IMR-90 (cell line): ENCODE data around the gene LRP1B. TPM values are rescaled to one million over a fixed set of nuclear protein-coding genes. Genes with fewer than 3 reads are reported as not detected.

Experiments
- ATAC-seq: fragments of 200-7000 bp; cut with Tn5 transposase; 2 replicates; pipeline ENCODE4 v1.9.1; 2020; ENCODE audit warnings: low read depth, mild to moderate bottlenecking, moderate library complexity
- BruUV-seq: library from RNA; stranded (reverse); fragments of 400-500 nt; replicated peaks from 2 replicates; lab custom pipeline; 2021; lab: Mats Ljungman, UMichigan
- CTCF ChIA-PET: fragments of 300-600 bp; formaldehyde crosslinking; extraction: SDS; loops from one replicate; lab custom pipeline; 2021; ENCODE audit warnings: antibody characterized with exemption; lab: Yijun Ruan, JAX
- POLR2A ChIA-PET: fragments of 300-600 bp; sonication (Branson Sonifier 250); formaldehyde crosslinking; loops from one replicate; lab custom pipeline; 2022; ENCODE audit warnings: antibody characterized with exemption; ENCODE audit not compliant: unreplicated experiment; lab: Charles Lee
- DNase-seq: peaks from one replicate; pipeline ENCODE4 v3.0.0; 2013
- H2AFZ ChIP-seq: replicated peaks from 2 replicates; pipeline ENCODE3; 2013; ENCODE audit warnings: low read length, mild to moderate bottlenecking; ENCODE audit not compliant: poor library complexity
- H2AK5ac ChIP-seq: 2 replicates; pipeline ENCODE4 v1.6.1; 2013; ENCODE audit warnings: low read depth, low read length, inconsistent platforms
- H2AK9ac ChIP-seq: replicated peaks from 2 replicates; pipeline ENCODE3; 2013; ENCODE audit warnings: mild to moderate bottlenecking, low read depth, low read length, moderate library complexity; ENCODE audit not compliant: poor library complexity
- H2BK120ac ChIP-seq: 2 replicates; pipeline ENCODE4 v1.6.1; 2013; ENCODE audit warnings: low read depth, low read length, inconsistent platforms
- H2BK15ac ChIP-seq: 3 replicates; pipeline ENCODE4 v1.6.1; 2013; ENCODE audit warnings: low read depth, low read length, inconsistent platforms
- H2BK20ac ChIP-seq: 2 replicates; pipeline ENCODE4 v1.6.1; 2013; ENCODE audit warnings: low read depth, mild to moderate bottlenecking, inconsistent platforms, low read length, moderate library complexity
- H2BK5ac ChIP-seq: 2 replicates; pipeline ENCODE4 v1.6.1; 2013; ENCODE audit warnings: mild to moderate bottlenecking, low read depth, low read length, inconsistent platforms; ENCODE audit not compliant: poor library complexity, severe bottlenecking
- H3K14ac ChIP-seq: replicated peaks from 2 replicates; pipeline ENCODE4 v1.6.1; 2013; ENCODE audit warnings: low read depth, low read length, inconsistent platforms
- H3K18ac ChIP-seq: 2 replicates; pipeline ENCODE4 v1.6.1; 2013; ENCODE audit warnings: low read depth, low read length, control low read depth
- H3K23ac ChIP-seq: 2 replicates; pipeline ENCODE4 v1.6.1; 2013; ENCODE audit warnings: low read depth, low read length, inconsistent platforms
- H3K27ac ChIP-seq: 2 replicates; pipeline ENCODE4 v1.5.1; 2013; ENCODE audit warnings: mild to moderate bottlenecking, control low read depth, low read length; ENCODE audit not compliant: insufficient read depth
- H3K27me3 ChIP-seq: 2 replicates; pipeline ENCODE4 v1.6.1; 2013; ENCODE audit warnings: low read length; ENCODE audit not compliant: control insufficient read depth, insufficient read depth
- H3K36me3 ChIP-seq: 2 replicates; pipeline ENCODE4 v1.6.1; 2013; ENCODE audit warnings: low read length, mixed read lengths; ENCODE audit not compliant: control insufficient read depth, insufficient read depth
- H3K4ac ChIP-seq: 2 replicates; pipeline ENCODE4 v1.6.1; 2013; ENCODE audit warnings: low read depth, low read length, inconsistent platforms
- H3K4me1 ChIP-seq: 2 replicates; pipeline ENCODE4 v1.6.1; 2013; ENCODE audit warnings: low read length, mixed read lengths; ENCODE audit not compliant: control insufficient read depth, insufficient read depth
- H3K4me2 ChIP-seq: 2 replicates; pipeline ENCODE4 v1.6.1; 2013; ENCODE audit warnings: low read depth, mild to moderate bottlenecking, control low read depth, low read length, moderate library complexity
- H3K4me3 ChIP-seq: 2 replicates; pipeline ENCODE4 v1.5.1; 2013; ENCODE audit warnings: low read depth, mild to moderate bottlenecking, control low read depth, low read length, moderate library complexity; ENCODE audit not compliant: insufficient read depth
- H3K56ac ChIP-seq: 2 replicates; pipeline ENCODE4 v1.6.1; 2013; ENCODE audit warnings: low read length, inconsistent platforms; ENCODE audit not compliant: insufficient read depth; ENCODE audit errors: extremely low read depth
- H3K79me1 ChIP-seq, 2 experiments: 2 replicates each; pipeline ENCODE4 v1.6.1; 2013; ENCODE audit warnings: low read length in 2 of 2, inconsistent platforms in 1 of 2, low read depth in 1 of 2
- H3K9ac ChIP-seq: 2 replicates; pipeline ENCODE4 v1.6.1; 2013; ENCODE audit warnings: low read depth, low read length, control low read depth
- H3K9me1 ChIP-seq: 2 replicates; pipeline ENCODE4 v1.6.1; 2013; ENCODE audit warnings: low read length, inconsistent platforms; ENCODE audit not compliant: insufficient read depth
- H3K9me3 ChIP-seq: 2 replicates; pipeline ENCODE4 v1.6.1; 2013; ENCODE audit warnings: low read length; ENCODE audit not compliant: control insufficient read depth, insufficient read depth
- H4K20me1 ChIP-seq: 2 replicates; pipeline ENCODE4 v1.6.1; 2013; ENCODE audit warnings: low read length, inconsistent platforms; ENCODE audit not compliant: insufficient read depth
- H4K5ac ChIP-seq: 2 replicates; pipeline ENCODE4 v1.6.1; 2013; ENCODE audit warnings: mild to moderate bottlenecking, low read depth, low read length, control low read depth
- H4K8ac ChIP-seq, 2 experiments: 2 replicates each; pipeline ENCODE4 v1.6.1; 2013; ENCODE audit warnings: low read depth in 2 of 2, low read length in 2 of 2, control low read depth in 1 of 2, inconsistent platforms in 1 of 2
- H4K91ac ChIP-seq: 2 replicates; pipeline ENCODE4 v1.6.1; 2013; ENCODE audit warnings: low read depth, low read length, inconsistent platforms; ENCODE audit not compliant: insufficient read depth
- BHLHE40 ChIP-seq: fragments of 150-350 bp; IDR thresholded peaks from 2 replicates; pipeline ENCODE4 v1.6.1; 2016; ENCODE audit warnings: mild to moderate bottlenecking, low read depth, low read length
- CEBPB ChIP-seq: IDR thresholded peaks from 2 replicates; pipeline ENCODE4 v1.6.1; 2012; ENCODE audit warnings: low read depth, low read length, improper control_type of control experiment
- CHD1 ChIP-seq: IDR thresholded peaks from 2 replicates; pipeline ENCODE4 v1.6.1; 2012; ENCODE audit warnings: low read depth, low read length, improper control_type of control experiment
- CTCF ChIP-seq: conservative IDR thresholded peaks from 2 replicates; pipeline ENCODE4 v1.5.1; 2012; ENCODE audit warnings: mild to moderate bottlenecking, low read depth, low read length, improper control_type of control experiment
- ELK1 ChIP-seq: fragments of 150-350 bp; IDR thresholded peaks from 2 replicates; pipeline ENCODE4 v1.6.1; 2016; ENCODE audit warnings: low read depth, mild to moderate bottlenecking, low read length, moderate library complexity, borderline replicate concordance
- FOS ChIP-seq: fragments of 150-350 bp; IDR thresholded peaks from 2 replicates; pipeline ENCODE4 v1.6.1; 2016; ENCODE audit warnings: low read depth, low read length
- MAFK ChIP-seq: IDR thresholded peaks from 2 replicates; pipeline ENCODE4 v1.6.1; 2012; ENCODE audit warnings: low read depth, low read length, improper control_type of control experiment
- MAZ ChIP-seq: IDR thresholded peaks from 2 replicates; pipeline ENCODE4 v1.6.1; 2012; ENCODE audit warnings: low read depth, mild to moderate bottlenecking, low read length, improper control_type of control experiment, moderate library complexity, borderline replicate concordance
- MXI1 ChIP-seq: IDR thresholded peaks from 2 replicates; pipeline ENCODE4 v1.6.1; 2012; ENCODE audit warnings: low read depth, mild to moderate bottlenecking, low read length, moderate library complexity, borderline replicate concordance
- NFE2L2 ChIP-seq: fragments of 150-350 bp; IDR thresholded peaks from 2 replicates; pipeline ENCODE4 v1.6.1; 2016; ENCODE audit warnings: low read depth, mild to moderate bottlenecking, low read length
- POLR2A ChIP-seq: IDR thresholded peaks from 2 replicates; pipeline ENCODE4 v1.6.1; 2012; ENCODE audit warnings: mild to moderate bottlenecking, low read depth, low read length
- RAD21 ChIP-seq: IDR thresholded peaks from 2 replicates; pipeline ENCODE4 v1.6.1; 2012; ENCODE audit warnings: low read length, improper control_type of control experiment
- RCOR1 ChIP-seq: IDR thresholded peaks from 2 replicates; pipeline ENCODE4 v1.6.1; 2012; ENCODE audit warnings: mild to moderate bottlenecking, low read length, improper control_type of control experiment; ENCODE audit not compliant: insufficient replicate concordance
- RFX5 ChIP-seq: IDR thresholded peaks from 2 replicates; pipeline ENCODE4 v1.8.0; 2012; ENCODE audit warnings: low read depth, mild to moderate bottlenecking, low read length, moderate library complexity
- SMC3 ChIP-seq: fragments of 150-350 bp; IDR thresholded peaks from 2 replicates; pipeline ENCODE4 v1.6.1; 2016; ENCODE audit warnings: low read depth, mild to moderate bottlenecking, antibody characterized with exemption, low read length, moderate library complexity
- USF2 ChIP-seq: fragments of 150-350 bp; IDR thresholded peaks from 2 replicates; pipeline ENCODE4 v1.6.1; 2017; ENCODE audit warnings: mild to moderate bottlenecking, antibody characterized with exemption, low read length, low read depth
- WGBS, 2 experiments: methylation state at CpG; one replicate each; pipeline versions ENCODE4 v1.1.5 to v1.1.7; 2013; ENCODE audit warnings: missing lambda C conversion rate in 2 of 2; ENCODE audit not compliant: insufficient read length in 1 of 2; ENCODE audit errors: extremely low coverage in 2 of 2; 5-methylcytosine and 5-hydroxymethylcytosine counted together
- dilution Hi-C: fragments of 300-500 bp; cut with HindIII; formaldehyde crosslinking; loops from one replicate; pipeline ENCODE4 v1.14.3; 2018; ENCODE audit warnings: low sequenced_read_pairs; ENCODE audit not compliant: unreplicated experiment
- in situ Hi-C: fragments of 300-500 bp; cut with MboI; formaldehyde crosslinking; loops from 3 replicates; pipeline ENCODE4 v1.14.3; 2019; ENCODE audit warnings: low sequenced_read_pairs, inconsistent platforms, mixed read lengths
- intact Hi-C: fragments of 100-400 bp; cut with micrococcal nuclease; formaldehyde crosslinking; loops from 2 replicates; pipeline ENCODE4 v1.10.0; 2022
- polyA plus RNA-seq, 3 experiments: library from polyadenylated mRNA; depleted of rRNA; stranded (reverse); fragments of >200 nt; gene quantifications; 2 replicates each; pipeline ENCODE4 v1.2.3, GENCODE V29; 2012; ENCODE audit warnings: low replicate concordance in 1 of 3
- total RNA-seq: library from RNA; depleted of rRNA; stranded (reverse); fragments of >200 nt; gene quantifications from 2 replicates; pipeline ENCODE4 v1.2.3, GENCODE V29; 2012

Gene LRP1B
- total and polyA plus RNA-seq, 2 of the 4 experiments (the other 2 are of a cell fraction) = under 0.01 to 0.02 TPM

GRCh38 chr2:141364821-141365220 is 766.0 kb downstream of the LRP1B start:
- H3K9ac ChIP-seq = no peak overlapping the region
- no peak overlapping the region for H2AK5ac ChIP-seq
- no peak overlapping the region for H3K23ac ChIP-seq
- H2AFZ ChIP-seq = no peak overlapping the region
- no peak overlapping the region for H2BK5ac ChIP-seq
- no peak for ATAC-seq
- no peaks in the 10 kb centered on the region for H4K20me1 ChIP-seq
- H3K27ac ChIP-seq = no peak overlapping the region
- H2BK20ac ChIP-seq = no peak overlapping the region
- no peak overlapping the region for H2BK120ac ChIP-seq
- in situ Hi-C loops (no loop called here), intact Hi-C loops (no loop called here), dilution Hi-C loops (no loop called here)
- H3K18ac ChIP-seq = no peak overlapping the region
- H3K4me1 ChIP-seq = no peaks in the 10 kb centered on the region
- H3K9me1 ChIP-seq = no peaks in the 10 kb centered on the region
- no CpG with 5 or more reads among the region's 1 CpG for WGBS, 2 experiments
- H4K8ac ChIP-seq = no peak overlapping the region
- no peak overlapping the region for H3K4ac ChIP-seq
- no peaks in the 10 kb centered on the region for H3K9me3 ChIP-seq
- H4K5ac ChIP-seq = no peak overlapping the region
- ChIA-PET CTCF (no interaction called here), POLR2A (interaction anchor here (0.6 kb wide), 1 partner anchor 12 kb away, joined by 3 read pairs; no protein-coding TSS in a partner anchor)
- H3K27me3 ChIP-seq = no peaks in the 10 kb centered on the region
- no peak overlapping the region for H2BK15ac ChIP-seq
- H2AK9ac ChIP-seq = no peak overlapping the region
- H3K14ac ChIP-seq = no peak overlapping the region
- BruUV-seq = no TSS peak
- TF ChIP-seq CEBPB (no peak), RCOR1 (no peak), MXI1 (no peak), ELK1 (no peak), RFX5 (no peak), NFE2L2 (no peak), FOS (no peak), RAD21 (no peak), CHD1 (no peak), POLR2A (no peak), MAZ (no peak), SMC3 (no peak), MAFK (no peak), CTCF (no peak), BHLHE40 (no peak), USF2 (no peak)
- no peaks in the 10 kb centered on the region for H3K36me3 ChIP-seq
- H3K4me3 ChIP-seq = no peak overlapping the region
- no peak overlapping the region for H4K91ac ChIP-seq
- H3K56ac ChIP-seq = no peak overlapping the region
- H3K79me1 ChIP-seq = no peaks in the 10 kb centered on the region
- no peak for DNase-seq
- H3K4me2 ChIP-seq = no peak overlapping the region
